ENCODE data around the gene OR6Y1.

DNA sequence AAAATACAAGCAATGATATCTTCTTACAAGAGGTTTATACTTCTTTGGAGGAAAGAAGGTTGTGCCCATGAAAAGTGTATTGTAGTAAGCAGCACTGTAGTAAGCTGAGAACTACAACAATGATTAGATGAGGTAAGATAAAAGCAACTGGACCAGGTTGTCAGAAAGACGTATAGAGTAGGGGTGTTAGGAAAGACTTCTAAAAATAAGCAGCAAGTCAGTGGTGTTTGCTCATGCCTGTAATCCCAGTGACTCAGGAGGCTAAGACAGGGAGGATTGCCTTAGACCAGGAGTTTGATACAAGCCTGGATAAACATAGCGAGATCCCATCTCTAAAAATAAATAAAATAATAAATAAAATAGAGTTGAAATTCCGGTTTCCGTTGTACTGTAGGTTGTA, 29.8 kb upstream of the OR6Y1 start:
- TF ChIP-seq, protein P1, sequence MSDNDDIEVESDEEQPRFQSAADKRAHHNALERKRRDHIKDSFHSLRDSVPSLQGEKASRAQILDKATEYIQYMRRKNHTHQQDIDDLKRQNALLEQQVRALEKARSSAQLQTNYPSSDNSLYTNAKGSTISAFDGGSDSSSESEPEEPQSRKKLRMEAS (IDR thresholded peaks at IDR 0.05; ENCODE audit: low read depth, low read length), result no peak
- TF ChIP-seq, protein P2, sequence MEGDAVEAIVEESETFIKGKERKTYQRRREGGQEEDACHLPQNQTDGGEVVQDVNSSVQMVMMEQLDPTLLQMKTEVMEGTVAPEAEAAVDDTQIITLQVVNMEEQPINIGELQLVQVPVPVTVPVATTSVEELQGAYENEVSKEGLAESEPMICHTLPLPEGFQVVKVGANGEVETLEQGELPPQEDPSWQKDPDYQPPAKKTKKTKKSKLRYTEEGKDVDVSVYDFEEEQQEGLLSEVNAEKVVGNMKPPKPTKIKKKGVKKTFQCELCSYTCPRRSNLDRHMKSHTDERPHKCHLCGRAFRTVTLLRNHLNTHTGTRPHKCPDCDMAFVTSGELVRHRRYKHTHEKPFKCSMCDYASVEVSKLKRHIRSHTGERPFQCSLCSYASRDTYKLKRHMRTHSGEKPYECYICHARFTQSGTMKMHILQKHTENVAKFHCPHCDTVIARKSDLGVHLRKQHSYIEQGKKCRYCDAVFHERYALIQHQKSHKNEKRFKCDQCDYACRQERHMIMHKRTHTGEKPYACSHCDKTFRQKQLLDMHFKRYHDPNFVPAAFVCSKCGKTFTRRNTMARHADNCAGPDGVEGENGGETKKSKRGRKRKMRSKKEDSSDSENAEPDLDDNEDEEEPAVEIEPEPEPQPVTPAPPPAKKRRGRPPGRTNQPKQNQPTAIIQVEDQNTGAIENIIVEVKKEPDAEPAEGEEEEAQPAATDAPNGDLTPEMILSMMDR (IDR thresholded peaks at IDR 0.05; ENCODE audit: low read depth, low read length), result no peak
- TF ChIP-seq POLR2A (IDR thresholded peaks at IDR 0.05; ENCODE audit: extremely low read depth, insufficient read length), result no peak

Measured in NB4 (cell line).